Ishikawa (cell line): ENCODE results near the gene EEA1.
A peak's percentile ranks its signal among the peaks of the same experiment; 100 is the strongest.

Experiments
- CEBPB ChIP-seq: IDR thresholded peaks from 2 replicates; pipeline ENCODE4 v1.6.1; 2012
- CREB1 ChIP-seq: IDR thresholded peaks from 2 replicates; pipeline ENCODE4 v1.6.1; 2012; ENCODE audit warnings: low read depth
- EGR1 ChIP-seq: IDR thresholded peaks from 2 replicates; pipeline ENCODE4 v1.6.1; 2012
- EP300 ChIP-seq: IDR thresholded peaks from 2 replicates; pipeline ENCODE4 v1.6.1; 2012; ENCODE audit warnings: borderline replicate concordance
- FOXM1 ChIP-seq: IDR thresholded peaks from 2 replicates; pipeline ENCODE4 v1.6.1; 2012; ENCODE audit warnings: low read depth, borderline replicate concordance
- MAX ChIP-seq: IDR thresholded peaks from 2 replicates; pipeline ENCODE4 v1.6.1; 2012
- NFIC ChIP-seq: IDR thresholded peaks from 2 replicates; pipeline ENCODE4 v1.6.1; 2012
- RAD21 ChIP-seq: IDR thresholded peaks from 2 replicates; pipeline ENCODE4 v1.6.1; 2012; ENCODE audit warnings: low read depth
- REST ChIP-seq: IDR thresholded peaks from 2 replicates; pipeline ENCODE4 v1.6.1; 2012; ENCODE audit warnings: low read depth, mild to moderate bottlenecking
- TAF1 ChIP-seq: IDR thresholded peaks from 2 replicates; pipeline ENCODE4 v1.6.1; 2012; ENCODE audit warnings: low read depth, mild to moderate bottlenecking
- TCF12 ChIP-seq: IDR thresholded peaks from 2 replicates; pipeline ENCODE4 v1.6.1; 2012; ENCODE audit warnings: low read depth
- TEAD4 ChIP-seq: IDR thresholded peaks from 2 replicates; pipeline ENCODE4 v1.6.1; 2012
- USF1 ChIP-seq: IDR thresholded peaks from 2 replicates; pipeline ENCODE4 v1.6.1; 2012
- YY1 ChIP-seq: IDR thresholded peaks from 2 replicates; pipeline ENCODE4 v1.6.1; 2012; ENCODE audit warnings: low read depth
- ZBTB7A ChIP-seq: IDR thresholded peaks from 2 replicates; pipeline ENCODE4 v1.6.1; 2012; ENCODE audit warnings: low read depth

The EEA1 gene

GRCh38 chr12:92973614-92974013, 44.5 kb upstream of the EEA1 start:
- TF ChIP-seq NFIC (no peak), CEBPB (peak; percentile 91)

DNA sequence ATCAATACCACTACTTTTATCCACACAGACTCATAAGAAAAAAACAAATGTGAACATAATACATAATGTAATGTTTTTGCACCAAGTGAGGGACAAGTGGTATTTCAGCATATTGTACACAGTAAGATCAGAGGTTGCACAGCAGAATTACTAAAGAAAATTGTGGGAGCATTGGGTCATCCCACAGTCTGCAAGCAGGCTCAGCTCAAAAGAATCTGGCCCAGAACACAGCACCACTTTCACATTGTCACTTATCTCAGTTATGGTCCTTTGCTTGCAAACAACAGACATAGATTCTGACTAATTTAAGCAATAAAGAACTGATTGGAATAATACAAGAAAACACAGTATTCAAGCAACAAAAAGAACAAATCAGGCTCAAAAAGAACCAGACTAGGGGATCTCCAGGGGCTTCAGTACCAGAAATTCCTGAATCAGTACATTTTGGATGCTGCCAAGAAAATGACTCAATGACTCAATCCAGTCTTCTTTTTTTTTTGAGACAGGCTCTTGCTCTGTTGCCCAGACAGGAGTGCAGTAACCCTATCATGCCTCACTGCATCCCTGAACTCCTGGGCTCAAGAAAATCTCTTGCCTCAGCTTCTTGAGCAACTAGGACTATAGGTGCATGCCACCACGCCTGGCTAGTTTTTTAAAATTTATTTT, 42.9 kb upstream of the EEA1 start:
- TF ChIP-seq YY1, result no peak
- TF ChIP-seq EGR1, result no peak
- 0 out of 2 replicates have a peak, but pooled peaks have one; percentile 5 for TF ChIP-seq RAD21
- TF ChIP-seq TAF1, result no peak
- TF ChIP-seq REST, result no peak
- TF ChIP-seq TCF12, result 0 out of 2 replicates have a peak, but pooled peaks have one; percentile 24
- peak; percentile 76 for TF ChIP-seq CEBPB
- TF ChIP-seq ZBTB7A, result no peak
- peak; percentile 34; the same call in 1 of the 2 replicates for TF ChIP-seq TEAD4
- TF ChIP-seq EP300, result peak; percentile 22; the same call in 1 of the 2 replicates
- TF ChIP-seq USF1, result no peak
- peak; percentile 53; the same call in 1 of the 2 replicates for TF ChIP-seq NFIC

GRCh38 chr12:92968176-92968813, 39.2 kb upstream of the EEA1 start:
- no peak for TF ChIP-seq EP300
- no peak for TF ChIP-seq FOXM1
- no peak for TF ChIP-seq EGR1
- no peak for TF ChIP-seq REST
- no peak for TF ChIP-seq USF1
- TF ChIP-seq CREB1, result no peak
- no peak for TF ChIP-seq YY1
- TF ChIP-seq TEAD4, result no peak
- no peak for TF ChIP-seq TCF12
- no peak for TF ChIP-seq ZBTB7A
- TF ChIP-seq NFIC, result no peak
- no peak for TF ChIP-seq MAX
- no peak for TF ChIP-seq CEBPB
- no peak for TF ChIP-seq TAF1
- TF ChIP-seq RAD21, result no peak

DNA sequence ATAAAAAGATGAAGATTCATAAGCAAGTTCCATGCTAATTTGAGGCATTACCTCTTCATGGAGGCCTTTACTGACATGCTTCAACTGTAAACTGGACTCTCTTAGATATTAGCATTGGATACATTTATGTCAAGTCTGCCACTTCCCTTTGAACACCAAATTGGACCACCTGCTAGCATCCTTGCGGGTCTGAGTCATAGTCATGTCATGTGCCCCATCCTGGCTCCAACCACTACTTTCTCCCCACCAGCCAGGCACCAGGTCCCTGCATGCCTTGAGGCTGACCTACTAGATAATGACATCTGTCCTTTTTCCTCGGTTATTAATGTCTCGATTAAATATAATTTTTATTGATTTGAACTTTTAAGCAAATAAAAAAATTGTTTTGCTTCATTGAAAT, 32.9 kb upstream of the EEA1 start:
- TF ChIP-seq MAX, result no peak
- TF ChIP-seq REST, result no peak
- no peak for TF ChIP-seq TCF12
- TF ChIP-seq YY1, result no peak
